ENCODE results near the gene KLHL5.

Gene KLHL5

DNA sequence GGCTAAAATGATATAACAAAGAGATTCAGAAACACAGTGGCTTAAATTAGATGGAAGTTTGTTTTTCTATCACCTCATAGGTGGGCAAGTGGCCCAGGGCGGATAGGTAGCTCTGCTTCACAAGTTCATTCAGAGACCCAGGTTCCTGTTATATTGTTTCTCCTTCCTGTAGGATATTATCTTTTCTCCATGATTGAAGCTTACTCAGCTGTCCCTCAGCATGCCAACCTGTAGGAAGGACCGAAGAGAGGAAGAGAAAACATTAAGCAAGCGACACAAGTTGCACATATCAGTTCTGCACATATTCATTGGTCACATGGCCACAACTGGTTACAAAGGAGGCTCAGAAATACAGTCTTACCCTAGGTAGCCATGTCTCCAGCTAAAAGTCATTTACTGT is 6.9 kb downstream of the KLHL5 start:
- TF ChIP-seq EZH2phosphoT487 (IDR thresholded peaks at IDR 0.05; ENCODE audit: borderline replicate concordance, low read length) = no peak
- no peak for TF ChIP-seq CTCF (IDR thresholded peaks at IDR 0.05; ENCODE audit: low read depth, low read length, poor library complexity, severe bottlenecking)
- Histone ChIP-seq H3K79me2 (ENCODE audit: control insufficient read depth, low read length) (peaks cover 74% of the 10 kb centered on the region), H3F3A (ENCODE audit: control insufficient read depth, insufficient read depth) (no peaks in the 10 kb centered on the region), H3K36me3 (ENCODE audit: control insufficient read depth, low read length) (no peaks in the 10 kb centered on the region), H4K20me1 (ENCODE audit: control insufficient read depth, insufficient read depth, low read depth, low read length) (no peaks in the 10 kb centered on the region), H3K9me2 (replicated peaks; ENCODE audit: control insufficient read depth, low read length) (no peaks in the 10 kb centered on the region), H3K4me3 (ENCODE audit: low read length) (no peak overlapping the region), H3K9me3 (ENCODE audit: control insufficient read depth, insufficient read depth, low read length) (no peaks in the 10 kb centered on the region), H3K27ac (ENCODE audit: low read depth, low read length) (no peak overlapping the region), H3K4me2 (ENCODE audit: low read length) (no peak overlapping the region), H3K4me1 (ENCODE audit: control insufficient read depth, low read length) (no peaks in the 10 kb centered on the region), H3K27me3 (ENCODE audit: control insufficient read depth, low read length) (no peaks in the 10 kb centered on the region)

- Histone ChIP-seq H3K27me3 (ENCODE audit: control insufficient read depth, low read length) (no peaks in the 10 kb centered on the region), H3K4me1 (ENCODE audit: control insufficient read depth, low read length) (no peaks in the 10 kb centered on the region), H3K36me3 (ENCODE audit: control insufficient read depth, low read length) (peaks cover 37% of the 10 kb centered on the region), H3K4me3 (ENCODE audit: low read length) (no peak overlapping the region), H4K20me1 (ENCODE audit: control insufficient read depth, insufficient read depth, low read depth, low read length) (no peaks in the 10 kb centered on the region), H3K9me2 (replicated peaks; ENCODE audit: control insufficient read depth, low read length) (no peaks in the 10 kb centered on the region), H3K27ac (ENCODE audit: low read depth, low read length) (no peak overlapping the region), H3K79me2 (ENCODE audit: control insufficient read depth, low read length) (peaks cover 10% of the 10 kb centered on the region), H3K4me2 (ENCODE audit: low read length) (no peak overlapping the region), H3F3A (ENCODE audit: control insufficient read depth, insufficient read depth) (no peaks in the 10 kb centered on the region), H3K9me3 (ENCODE audit: control insufficient read depth, insufficient read depth, low read length) (no peaks in the 10 kb centered on the region)
- TF ChIP-seq EZH2phosphoT487 (IDR thresholded peaks at IDR 0.05; ENCODE audit: borderline replicate concordance, low read length) (no peak), CTCF (IDR thresholded peaks at IDR 0.05; ENCODE audit: low read depth, low read length, poor library complexity, severe bottlenecking) (no peak)
These were observed 16.8 kb downstream of the KLHL5 start for GRCh38 chr4:39078829-39079228.

- Histone ChIP-seq H4K20me1 (ENCODE audit: control insufficient read depth, insufficient read depth, low read depth, low read length) (no peaks in the 10 kb centered on the region), H3F3A (ENCODE audit: control insufficient read depth, insufficient read depth) (0 out of 2 replicates have a peak, but pooled peaks cover 3% of the 10 kb centered on the region), H3K27me3 (ENCODE audit: control insufficient read depth, low read length) (no peaks in the 10 kb centered on the region), H3K36me3 (ENCODE audit: control insufficient read depth, low read length) (peaks cover 47% of the 10 kb centered on the region), H3K9me3 (ENCODE audit: control insufficient read depth, insufficient read depth, low read length) (no peaks in the 10 kb centered on the region), H3K27ac (ENCODE audit: low read depth, low read length) (no peak overlapping the region), H3K4me2 (ENCODE audit: low read length) (no peak overlapping the region), H3K9me2 (replicated peaks; ENCODE audit: control insufficient read depth, low read length) (no peaks in the 10 kb centered on the region), H3K4me3 (ENCODE audit: low read length) (no peak overlapping the region), H3K4me1 (ENCODE audit: control insufficient read depth, low read length) (no peaks in the 10 kb centered on the region), H3K79me2 (ENCODE audit: control insufficient read depth, low read length) (no peaks in the 10 kb centered on the region)
- TF ChIP-seq EZH2phosphoT487 (IDR thresholded peaks at IDR 0.05; ENCODE audit: borderline replicate concordance, low read length) (no peak), CTCF (IDR thresholded peaks at IDR 0.05; ENCODE audit: low read depth, low read length, poor library complexity, severe bottlenecking) (no peak)
These were observed 21.1 kb downstream of the KLHL5 start for GRCh38 chr4:39083164-39083563.
